H1 (cell line): ENCODE data around the gene APLN. TPM values are rescaled to one million over a fixed set of nuclear protein-coding genes. Genes with fewer than 3 reads are reported as not detected.
A peak's percentile ranks its signal among the peaks of the same experiment; 100 is the strongest.

Experiments used
- CTCF ChIA-PET: fragments of 300-600 bp; sonication (Branson Sonifier 250); formaldehyde crosslinking; loops from one replicate; lab custom pipeline; 2021; ENCODE audit not compliant: partially characterized antibody; lab: Charles Lee
- POLR2A ChIA-PET: fragments of 300-600 bp; sonication (Branson Sonifier 250); formaldehyde crosslinking; loops from one replicate; lab custom pipeline; 2021; ENCODE audit warnings: inconsistent platforms; ENCODE audit not compliant: partially characterized antibody; lab: Charles Lee
- DNase-seq, 2 experiments: peaks; one replicate each; pipeline versions ENCODE4 v3.0.0 to v3.0.0-alpha.2; 2010 to 2022; ENCODE audit warnings: low spot score in 2 of 2, low read depth in 1 of 2, mixed read lengths in 1 of 2
- FAIRE-seq: peaks from 2 replicates; lab custom pipeline; 2011; peaks lifted over from hg19 to GRCh38; lab: Jason Lieb, UNC
- H2AFZ ChIP-seq: 2 replicates; pipeline ENCODE4 v1.8.1; 2012; ENCODE audit warnings: low read length, inconsistent platforms
- H2AK5ac ChIP-seq: 2 replicates; pipeline ENCODE4 v1.6.1; 2013; ENCODE audit warnings: low read depth, low read length
- H2BK120ac ChIP-seq: replicated peaks from 2 replicates; pipeline ENCODE3; 2013; ENCODE audit warnings: low read depth, low read length, inconsistent platforms
- H2BK12ac ChIP-seq: 2 replicates; pipeline ENCODE4 v1.6.1; 2013; ENCODE audit warnings: low read depth, low read length
- H2BK15ac ChIP-seq: 2 replicates; pipeline ENCODE4 v1.6.1; 2013; ENCODE audit warnings: low read length
- H2BK20ac ChIP-seq: 2 replicates; pipeline ENCODE4 v1.6.1; 2013; ENCODE audit warnings: low read length
- H2BK5ac ChIP-seq: 2 replicates; pipeline ENCODE4 v1.6.1; 2013; ENCODE audit warnings: low read depth, low read length
- H3K14ac ChIP-seq: 2 replicates; pipeline ENCODE4 v1.6.1; 2013; ENCODE audit warnings: inconsistent platforms; ENCODE audit not compliant: insufficient read length
- H3K18ac ChIP-seq: 2 replicates; pipeline ENCODE4 v1.6.1; 2013; ENCODE audit warnings: low read length; ENCODE audit errors: extremely low read depth
- H3K23ac ChIP-seq: 2 replicates; pipeline ENCODE4 v1.6.1; 2013; ENCODE audit warnings: inconsistent platforms; ENCODE audit not compliant: insufficient read length
- H3K23me2 ChIP-seq: 2 replicates; pipeline ENCODE4 v1.6.1; 2013; ENCODE audit warnings: low read depth, low read length
- H3K27ac ChIP-seq: 2 replicates; pipeline ENCODE4 v1.6.1; 2011; ENCODE audit warnings: low read depth, low read length, inconsistent platforms
- H3K27me3 ChIP-seq, 4 experiments: replicated peaks in 1 of 4; 1 replicate in 1 of 4; 2 replicates in 3 of 4; pipeline versions ENCODE4 v1.6.1 to v1.8.1; 2011 to 2013; ENCODE audit warnings: low read length in 3 of 4, mild to moderate bottlenecking in 3 of 4, inconsistent platforms in 2 of 4, mixed read lengths in 2 of 4, moderate library complexity in 1 of 4; ENCODE audit not compliant: control insufficient read depth in 3 of 4, insufficient read depth in 3 of 4; ENCODE audit errors: extremely low read depth in 1 of 4
- H3K36me3 ChIP-seq, 4 experiments: 2 replicates each; pipeline versions ENCODE4 v1.6.1 to v1.8.1; 2011 to 2013; ENCODE audit warnings: mild to moderate bottlenecking in 4 of 4, low read length in 3 of 4, moderate library complexity in 2 of 4, control low read depth in 1 of 4, inconsistent platforms in 1 of 4; ENCODE audit not compliant: insufficient read depth in 4 of 4, control insufficient read depth in 2 of 4
- H3K4ac ChIP-seq: replicated peaks from 2 replicates; pipeline ENCODE3; 2013; ENCODE audit warnings: low read length, low read depth, mixed read lengths, inconsistent platforms; ENCODE audit not compliant: insufficient read length
- H3K4me1 ChIP-seq, 4 experiments: replicated peaks in 1 of 4; 1 replicate in 1 of 4; 2 replicates in 3 of 4; pipeline versions ENCODE4 v1.6.1 to v1.8.1; 2011 to 2013; ENCODE audit warnings: low read length in 3 of 4, inconsistent platforms in 2 of 4, mixed read lengths in 1 of 4; ENCODE audit not compliant: insufficient read depth in 4 of 4, control insufficient read depth in 3 of 4
- H3K4me2 ChIP-seq, 2 experiments: 2 replicates each; pipeline versions ENCODE4 v1.6.1 to v1.8.1; 2011 to 2013; ENCODE audit warnings: low read depth in 2 of 2, low read length in 2 of 2, control low read depth in 1 of 2, inconsistent platforms in 1 of 2, mild to moderate bottlenecking in 1 of 2; ENCODE audit not compliant: insufficient read depth in 1 of 2
- H3K4me3 ChIP-seq, 4 experiments: fragments of 200-600, 300-600 bp in 1 of 4; sonication (generic), shearing (Covaris generic), sonication (Bioruptor Twin) in 1 of 4; 2 replicates each; pipeline versions ENCODE4 v1.5.1 to v1.8.1; 2011 to 2016; ENCODE audit warnings: low read length in 4 of 4, low read depth in 3 of 4, control low read depth in 2 of 4, inconsistent platforms in 2 of 4, mild to moderate bottlenecking in 2 of 4, mixed read lengths in 1 of 4, moderate library complexity in 1 of 4; ENCODE audit not compliant: insufficient read depth in 2 of 4; ENCODE audit errors: extremely low read depth in 1 of 4
- H3K56ac ChIP-seq: replicated peaks from 2 replicates; pipeline ENCODE3; 2013; ENCODE audit warnings: low read depth, mild to moderate bottlenecking, mixed read lengths, low read length, inconsistent platforms; ENCODE audit not compliant: insufficient read length
- H3K79me1 ChIP-seq: 2 replicates; pipeline ENCODE4 v1.6.1; 2013; ENCODE audit warnings: low read depth, low read length, control low read depth
- H3K79me2 ChIP-seq, 2 experiments: 2 replicates each; pipeline versions ENCODE4 v1.6.1 to v1.8.1; 2012 to 2013; ENCODE audit warnings: low read length in 2 of 2, mild to moderate bottlenecking in 2 of 2, inconsistent platforms in 1 of 2; ENCODE audit not compliant: insufficient read depth in 2 of 2, control insufficient read depth in 1 of 2
- H3K9ac ChIP-seq, 4 experiments: replicated peaks in 1 of 4; 1 replicate in 1 of 4; 2 replicates in 3 of 4; pipeline versions ENCODE4 v1.6.1 to v1.8.1; 2011 to 2013; ENCODE audit warnings: low read depth in 3 of 4, low read length in 3 of 4, control low read depth in 2 of 4, mild to moderate bottlenecking in 2 of 4, moderate library complexity in 2 of 4, inconsistent platforms in 1 of 4; ENCODE audit errors: extremely low read depth in 1 of 4
- H3K9me3 ChIP-seq, 2 experiments: 2 replicates each; pipeline versions ENCODE4 v1.6.1 to v1.8.1; 2012 to 2013; ENCODE audit warnings: mild to moderate bottlenecking in 2 of 2, moderate library complexity in 2 of 2, control low read depth in 1 of 2, inconsistent platforms in 1 of 2, low read depth in 1 of 2, low read length in 1 of 2, mixed read lengths in 1 of 2; ENCODE audit not compliant: insufficient read depth in 2 of 2
- H4K20me1 ChIP-seq, 2 experiments: replicated peaks in 1 of 2; 2 replicates each; pipeline versions ENCODE3 to v1.8.1; 2011 to 2013; ENCODE audit warnings: inconsistent platforms in 2 of 2, low read length in 2 of 2, mild to moderate bottlenecking in 1 of 2; ENCODE audit not compliant: insufficient read depth in 2 of 2, control insufficient read depth in 1 of 2
- H4K5ac ChIP-seq: 2 replicates; pipeline ENCODE4 v1.6.1; 2013; ENCODE audit warnings: low read length, low read depth, mixed read lengths, inconsistent platforms; ENCODE audit not compliant: insufficient read length
- H4K8ac ChIP-seq: 2 replicates; pipeline ENCODE4 v1.8.0; 2013; ENCODE audit warnings: mild to moderate bottlenecking, moderate library complexity, low read length, inconsistent platforms; ENCODE audit not compliant: insufficient read depth; ENCODE audit errors: extremely low read depth
- H4K91ac ChIP-seq: replicated peaks from 2 replicates; pipeline ENCODE3; 2013; ENCODE audit warnings: low read length, mixed read lengths, inconsistent platforms; ENCODE audit not compliant: insufficient read length
- CHD2 ChIP-seq: IDR thresholded peaks from 2 replicates; pipeline ENCODE4 v1.6.1; 2012; ENCODE audit warnings: low read length, improper control_type of control experiment
- CTCF ChIP-seq, 3 experiments: IDR thresholded peaks; 1 replicate in 2 of 3; 2 replicates in 1 of 3; pipeline versions ENCODE4 v1.5.1 to v1.6.1; 2011; ENCODE audit warnings: low read length in 3 of 3, mild to moderate bottlenecking in 3 of 3, inconsistent platforms in 2 of 3, low read depth in 1 of 3, moderate library complexity in 1 of 3; ENCODE audit not compliant: insufficient read depth in 1 of 3; ENCODE audit errors: control extremely low read depth in 1 of 3
- HDAC2 ChIP-seq, 2 experiments: fragments of 300-600 bp in 1 of 2; sonication (generic) in 1 of 2; IDR thresholded peaks; 2 replicates each; pipeline ENCODE4 v1.6.1; 2011 to 2012; ENCODE audit warnings: low read depth in 2 of 2, low read length in 2 of 2, mild to moderate bottlenecking in 2 of 2, moderate library complexity in 2 of 2, borderline replicate concordance in 1 of 2, inconsistent platforms in 1 of 2
- RAD21 ChIP-seq, 2 experiments: IDR thresholded peaks in 1 of 2; conservative IDR thresholded peaks in 1 of 2; 2 replicates each; pipeline ENCODE4 v1.6.1; 2011; ENCODE audit warnings: low read depth in 2 of 2, low read length in 2 of 2, improper control_type of control experiment in 1 of 2, inconsistent platforms in 1 of 2, mild to moderate bottlenecking in 1 of 2, moderate library complexity in 1 of 2
- WGBS, 2 experiments: shearing (Covaris generic) in 1 of 2; methylation state at CpG; one replicate each; pipeline versions ENCODE4 v1.1.6 to v1.1.7; 2013 to 2015; ENCODE audit warnings: low lambda C conversion rate in 2 of 2, mixed read lengths in 2 of 2, inconsistent platforms in 1 of 2, low coverage in 1 of 2, missing lambda C conversion rate in 1 of 2; ENCODE audit not compliant: insufficient replicate concordance in 2 of 2, insufficient coverage in 1 of 2, insufficient read length in 1 of 2; ENCODE audit errors: extremely low coverage in 1 of 2, missing lambda C conversion rate in 1 of 2; 5-methylcytosine and 5-hydroxymethylcytosine counted together
- polyA plus RNA-seq, 7 experiments: library from polyadenylated mRNA; depleted of rRNA in 3 of 7; stranded (reverse) in 5 of 7; unstranded in 2 of 7; fragments of >200 nt in 5 of 7; fragments of 200-250 nt in 2 of 7; gene quantifications; 1 replicate in 5 of 7; 2 replicates in 1 of 7; 4 replicates in 1 of 7; pipeline versions ENCODE4 v1.2.1 to v1.2.3, GENCODE V29; 2011 to 2013; ENCODE audit warnings: missing spikeins in 2 of 7, mixed read lengths in 2 of 7
- total RNA-seq: library from RNA; stranded (reverse); fragmentation: NEBNext Ultra II Directional; extraction: Animal tissue kit (Norgen Biotek cat#: 25700); gene quantifications from 2 replicates; pipeline ENCODE4 v1.2.1, GENCODE V29; 2021

APLN gene
- total and polyA plus RNA-seq, 2 of the 8 experiments (the other 6 are each of a cell fraction or from before 2014, with no cell fraction given) = 1.1 to 1.8 TPM

GRCh38 chrX:129600981-129601424 lies 53.8 kb downstream of the APLN start:
- H2BK20ac ChIP-seq = no peak overlapping the region
- H4K20me1 ChIP-seq = no peaks in the 10 kb centered on the region
- no peak overlapping the region for H2BK120ac ChIP-seq
- no peak for DNase-seq
- H3K27ac ChIP-seq = no peak overlapping the region
- H2BK12ac ChIP-seq = 0 out of 2 replicates have a peak overlapping the region, but pooled peaks have one; percentile 6
- H4K5ac ChIP-seq = no peak overlapping the region
- H3K27me3 ChIP-seq = 0 out of 7 replicates have a peak, but pooled peaks cover 0 to under 1% (median 0%) of the 10 kb centered on the region in 4 experiments
- H3K4me2 ChIP-seq = no peak overlapping the region
- H3K9me3 ChIP-seq = no peaks in the 10 kb centered on the region
- H4K91ac ChIP-seq = no peak overlapping the region
- H3K56ac ChIP-seq = no peak overlapping the region
- no peak overlapping the region for H2AFZ ChIP-seq
- no peak overlapping the region for H2AK5ac ChIP-seq
- H3K4ac ChIP-seq = no peak overlapping the region
- 45% methylated on average over 10 of the region's 11 CpGs; no CpG with 5 or more reads in 1 of the 2 experiments for WGBS, 2 experiments
- ChIA-PET POLR2A (interaction anchor here (1.3 kb wide), 1 partner anchor 9 kb away, joined by 4 read pairs; no protein-coding TSS in a partner anchor), CTCF (interaction anchor here (0.6 to 1.5 kb wide), 8 partner anchors 13 to 480 kb away, joined by 3 to 4 read pairs (median 3); no protein-coding TSS in a partner anchor)
- H3K23me2 ChIP-seq = no peaks in the 10 kb centered on the region
- no peaks in the 10 kb centered on the region for H3K79me2 ChIP-seq
- FAIRE-seq = no peak
- no peak overlapping the region for H3K4me3 ChIP-seq
- TF ChIP-seq CHD2 (no peak), CTCF (IDR thresholded peaks at IDR 0.05; ENCODE audit: control extremely low read depth in 1 of 3, insufficient read depth in 1 of 3, low read depth in 1 of 3, low read length in 3 of 3) (peak in 2 of 3 experiments; percentile 32 to 53; a peak in 2 of 4 replicates), RAD21 (IDR thresholded peaks at IDR 0.05 in 1 of 2, conservative IDR thresholded peaks at IDR 0.05 in 1 of 2; ENCODE audit: low read depth in 2 of 2, low read length in 2 of 2) (peak; percentile 20 to 48; a peak in 3 of 4 replicates), HDAC2 (IDR thresholded peaks at IDR 0.05; ENCODE audit: borderline replicate concordance in 1 of 2, low read depth in 2 of 2, low read length in 2 of 2) (no peak)
- no peak overlapping the region for H3K9ac ChIP-seq
- H3K4me1 ChIP-seq = no peaks in the 10 kb centered on the region; a peak in 3 of 7 replicates
- no peak overlapping the region for H2BK5ac ChIP-seq
- no peak overlapping the region for H3K14ac ChIP-seq
- H3K18ac ChIP-seq = no peak overlapping the region
- H3K79me1 ChIP-seq = no peaks in the 10 kb centered on the region
- H3K36me3 ChIP-seq = no peaks in the 10 kb centered on the region
- no peak overlapping the region for H2BK15ac ChIP-seq
- no peak overlapping the region for H3K23ac ChIP-seq
- H4K8ac ChIP-seq = no peak overlapping the region
